Epithelial cell of esophagus (primary cell): ENCODE data around the gene SFT2D1.

Source experiments
- DNase-seq: peaks from one replicate; pipeline ENCODE4 v3.0.0; 2010; ENCODE audit warnings: low read depth
- H3K4me3 ChIP-seq: 2 replicates; pipeline ENCODE4 v1.5.1; 2011; ENCODE audit warnings: mild to moderate bottlenecking, low read length, control low read depth
- TF ChIP-seq, protein P1 (sequence below): IDR thresholded peaks from 2 replicates; pipeline ENCODE4 v1.5.1; 2011; ENCODE audit warnings: low read depth, mild to moderate bottlenecking, low read length, control low read depth, inconsistent platforms; ENCODE audit not compliant: insufficient read depth; ENCODE audit errors: missing control alignments

SFT2D1 gene

DNA sequence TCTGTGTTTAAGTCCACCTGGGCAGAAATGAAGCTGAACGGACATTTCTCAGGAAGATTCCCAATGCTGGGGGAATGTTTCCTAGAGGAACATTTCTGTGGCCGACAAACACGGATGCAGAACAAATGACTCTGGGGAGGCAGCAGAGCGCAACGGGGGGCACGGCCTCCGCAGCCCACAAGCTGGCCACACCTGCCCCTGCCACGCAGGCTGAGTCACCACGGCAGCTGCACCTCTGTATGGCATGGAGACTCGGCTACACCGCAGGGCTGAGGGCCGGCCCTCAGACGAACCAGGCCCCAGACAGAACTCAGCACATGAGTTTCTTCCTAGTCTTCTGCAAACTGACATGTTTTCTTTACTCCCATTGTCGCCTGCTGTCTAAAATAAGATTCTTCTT lies 24.1 kb downstream of the SFT2D1 start:
- no peak overlapping the region for H3K4me3 ChIP-seq

DNA sequence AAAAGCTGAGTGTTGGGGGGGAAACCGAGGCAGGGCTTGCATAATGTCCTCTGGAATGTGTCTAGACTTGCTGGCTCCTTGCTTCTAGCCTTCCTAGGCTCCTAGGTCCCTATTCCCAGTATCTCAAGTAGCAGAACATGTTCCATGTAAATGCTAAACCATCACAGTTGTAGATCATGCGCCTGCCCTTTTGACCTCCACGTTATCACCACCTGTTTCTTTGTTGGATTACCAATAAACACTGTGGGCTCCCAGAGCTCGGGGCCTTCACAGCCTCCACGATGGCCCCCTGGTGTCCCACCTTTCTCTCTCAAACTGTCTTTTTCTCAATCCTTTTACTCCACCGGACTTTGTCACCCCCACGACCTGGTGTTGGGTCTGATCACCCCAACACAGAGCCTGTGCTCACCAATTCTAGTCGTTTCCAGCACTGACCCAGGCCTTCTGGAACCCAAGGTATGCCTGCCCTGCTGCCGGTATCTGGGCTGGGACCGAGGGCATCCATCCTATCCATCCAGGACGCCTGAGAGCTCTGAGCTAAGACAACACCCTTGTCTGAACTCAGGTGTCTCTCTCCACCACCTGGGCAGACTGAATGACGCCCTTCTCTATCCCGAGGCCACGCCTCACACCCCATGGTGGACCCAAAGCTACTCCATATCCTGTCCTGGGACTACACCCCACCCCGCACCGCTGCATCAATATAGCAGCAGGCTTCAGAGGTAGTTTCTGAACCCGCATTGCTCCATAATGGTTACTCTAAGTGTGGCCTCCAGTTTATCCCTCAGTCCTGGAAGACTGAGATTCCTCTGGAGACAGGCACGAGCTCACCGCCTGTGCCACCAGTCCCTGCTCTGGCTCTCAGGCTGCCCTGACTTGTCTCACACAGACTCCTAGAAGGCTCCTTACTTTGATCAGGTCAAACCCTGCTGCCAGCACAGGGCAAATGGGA lies 24.8 kb downstream of the SFT2D1 start:
- TF ChIP-seq, protein P1, sequence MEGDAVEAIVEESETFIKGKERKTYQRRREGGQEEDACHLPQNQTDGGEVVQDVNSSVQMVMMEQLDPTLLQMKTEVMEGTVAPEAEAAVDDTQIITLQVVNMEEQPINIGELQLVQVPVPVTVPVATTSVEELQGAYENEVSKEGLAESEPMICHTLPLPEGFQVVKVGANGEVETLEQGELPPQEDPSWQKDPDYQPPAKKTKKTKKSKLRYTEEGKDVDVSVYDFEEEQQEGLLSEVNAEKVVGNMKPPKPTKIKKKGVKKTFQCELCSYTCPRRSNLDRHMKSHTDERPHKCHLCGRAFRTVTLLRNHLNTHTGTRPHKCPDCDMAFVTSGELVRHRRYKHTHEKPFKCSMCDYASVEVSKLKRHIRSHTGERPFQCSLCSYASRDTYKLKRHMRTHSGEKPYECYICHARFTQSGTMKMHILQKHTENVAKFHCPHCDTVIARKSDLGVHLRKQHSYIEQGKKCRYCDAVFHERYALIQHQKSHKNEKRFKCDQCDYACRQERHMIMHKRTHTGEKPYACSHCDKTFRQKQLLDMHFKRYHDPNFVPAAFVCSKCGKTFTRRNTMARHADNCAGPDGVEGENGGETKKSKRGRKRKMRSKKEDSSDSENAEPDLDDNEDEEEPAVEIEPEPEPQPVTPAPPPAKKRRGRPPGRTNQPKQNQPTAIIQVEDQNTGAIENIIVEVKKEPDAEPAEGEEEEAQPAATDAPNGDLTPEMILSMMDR = no peak
- DNase-seq = no peak
- H3K4me3 ChIP-seq = no peak overlapping the region

More for the DNA sequence above, 24.1 kb downstream of the SFT2D1 start:
- DNase-seq = no peak
- TF ChIP-seq, protein P1 = no peak

DNA sequence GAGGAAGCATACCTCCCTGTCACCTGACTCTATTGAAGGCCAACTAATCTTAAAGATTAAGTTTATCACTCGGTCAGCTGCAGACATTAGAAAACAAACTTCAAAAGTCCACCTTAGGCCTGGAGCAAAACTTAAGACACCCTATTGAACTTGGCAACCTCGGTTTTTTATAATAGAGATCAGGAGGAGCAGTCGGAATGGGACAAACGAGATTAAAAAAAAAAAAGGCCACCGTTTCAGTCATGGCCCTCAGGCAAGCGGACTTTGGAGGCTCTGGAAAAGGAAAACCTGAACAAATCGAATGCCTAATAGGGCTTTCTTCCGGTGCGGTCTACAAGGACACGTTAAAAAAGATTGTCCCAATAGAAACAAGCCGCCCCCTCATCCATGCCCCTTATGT lies 26.9 kb downstream of the SFT2D1 start:
- no peak for DNase-seq
- TF ChIP-seq, protein P1 = no peak
- H3K4me3 ChIP-seq = no peak overlapping the region

DNA sequence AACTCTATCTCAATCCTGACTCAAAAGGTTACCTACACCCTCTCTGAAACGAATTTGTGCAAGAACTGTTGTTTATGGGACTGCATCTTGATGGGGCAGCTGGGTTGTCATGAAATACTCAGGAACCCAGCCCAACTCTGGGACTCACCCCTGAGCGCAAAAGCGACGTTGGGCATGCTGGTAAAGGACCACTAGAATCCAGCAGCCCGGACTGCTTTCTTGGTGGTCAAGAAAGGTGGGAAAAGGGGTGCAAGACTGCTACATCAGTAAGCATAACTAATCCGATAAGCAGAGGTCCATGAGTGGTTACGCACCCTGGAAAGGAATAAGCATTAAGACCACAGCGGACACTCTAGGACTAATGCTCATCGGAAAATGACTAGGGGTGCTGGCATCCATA lies 27.9 kb downstream of the SFT2D1 start:
- H3K4me3 ChIP-seq = no peak overlapping the region
- TF ChIP-seq, protein P1 = no peak
- no peak for DNase-seq

DNA sequence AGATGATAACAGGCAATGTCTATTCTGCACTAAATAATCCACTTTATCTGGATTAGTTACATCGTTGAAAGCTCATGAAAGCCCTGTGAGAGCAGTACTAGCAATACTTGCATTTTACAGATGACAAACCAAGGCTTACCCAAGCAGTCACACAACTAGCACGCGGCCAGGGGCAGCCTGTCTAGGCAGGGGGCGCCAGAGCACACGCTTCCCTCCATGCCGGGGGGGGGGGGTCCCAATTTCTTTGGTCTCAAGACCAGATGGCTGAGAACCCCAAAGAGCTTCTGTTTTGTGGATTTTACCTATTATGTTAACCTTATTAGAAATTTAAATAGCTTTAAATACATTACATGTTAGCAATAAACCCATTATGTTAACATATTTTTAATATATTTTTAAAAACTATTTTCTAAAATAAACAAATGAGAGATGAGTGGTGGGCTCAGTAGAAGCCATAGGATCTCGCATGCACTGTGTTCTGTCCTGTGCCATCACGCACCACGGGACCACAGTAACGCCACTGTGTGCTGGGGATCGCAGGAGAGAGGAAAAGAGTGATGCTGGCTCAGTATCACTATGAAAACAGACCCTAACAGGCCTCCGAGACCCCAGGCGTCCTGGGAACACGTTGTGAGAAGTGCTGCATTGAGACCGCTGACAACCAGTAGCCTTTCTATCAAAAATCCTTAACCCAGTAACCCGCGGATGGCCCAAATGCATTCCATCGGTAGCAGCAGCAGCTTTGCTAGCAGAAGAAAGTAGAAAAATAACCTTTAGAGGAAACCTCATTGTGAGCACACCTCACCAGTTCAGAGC lies 28.9 kb downstream of the SFT2D1 start:
- DNase-seq = peak; percentile 55
- H3K4me3 ChIP-seq = no peak overlapping the region
- TF ChIP-seq, protein P1 = peak; percentile 60

DNA sequence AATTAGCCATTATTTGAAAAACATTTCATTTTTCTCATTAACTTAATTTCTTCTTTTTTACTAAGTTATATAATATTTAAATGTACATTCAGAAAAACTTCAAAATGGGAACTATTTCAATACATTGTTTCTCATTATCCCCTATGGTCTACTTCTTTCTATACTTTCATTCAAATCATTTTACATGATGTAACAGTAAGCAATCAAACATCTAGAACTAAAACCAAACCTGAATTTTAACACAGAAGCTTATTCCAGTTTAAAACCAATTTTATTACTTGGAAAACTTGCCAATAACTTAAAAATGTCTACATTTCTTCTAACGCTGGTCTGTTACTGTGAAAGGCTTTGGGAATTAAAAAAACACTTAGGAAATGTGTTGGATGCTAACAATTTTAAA lies 29.5 kb downstream of the SFT2D1 start:
- TF ChIP-seq, protein P1 = no peak
- no peak overlapping the region for H3K4me3 ChIP-seq
- DNase-seq = no peak
